HG02588 (cell line): ENCODE measurements around the gene PCSK5.

Experiments
- ATAC-seq: cut with Tn5 transposase; IDR thresholded peaks from one replicate; pipeline ENCODE4 v1.9.1; 2021; ENCODE audit warnings: mild to moderate bottlenecking, moderate library complexity; ENCODE audit not compliant: unreplicated experiment

The PCSK5 gene

GRCh38 chr9:75918909-75919308, 28.4 kb downstream of the PCSK5 start:
- no peak for ATAC-seq

GRCh38 chr9:75921391-75922127, 31.1 kb downstream of the PCSK5 start:
- ATAC-seq = no peak

GRCh38 chr9:75926385-75926784, 35.9 kb downstream of the PCSK5 start:
- ATAC-seq = no peak

- ATAC-seq = no peak
Measured at GRCh38 chr9:75927356-75927755, 36.9 kb downstream of the PCSK5 start.

GRCh38 chr9:75930190-75930589, 39.7 kb downstream of the PCSK5 start:
- ATAC-seq = no peak

- ATAC-seq = no peak
Measured at GRCh38 chr9:75930730-75931321, 40.4 kb downstream of the PCSK5 start.

- no peak for ATAC-seq
Measured at GRCh38 chr9:75933982-75934381, 43.5 kb downstream of the PCSK5 start.

- ATAC-seq = no peak
Measured at GRCh38 chr9:75935591-75935990, 45.1 kb downstream of the PCSK5 start.

- no peak for ATAC-seq
Measured at GRCh38 chr9:75937521-75938258, 47.2 kb downstream of the PCSK5 start.

GRCh38 chr9:75938946-75939345, 48.5 kb downstream of the PCSK5 start:
- ATAC-seq = no peak

- ATAC-seq = no peak
Measured at GRCh38 chr9:75939536-75940111, 49.2 kb downstream of the PCSK5 start.

GRCh38 chr9:75941066-75941465, 50.6 kb downstream of the PCSK5 start:
- no peak for ATAC-seq

- no peak for ATAC-seq
Measured at GRCh38 chr9:75941577-75942311, 51.3 kb downstream of the PCSK5 start.

GRCh38 chr9:75946766-75947165, 56.3 kb downstream of the PCSK5 start:
- no peak for ATAC-seq

GRCh38 chr9:75947233-75947632, 56.8 kb downstream of the PCSK5 start:
- no peak for ATAC-seq

- ATAC-seq = no peak
Measured at GRCh38 chr9:75950998-75951397, 60.5 kb downstream of the PCSK5 start.

- no peak for ATAC-seq
Measured at GRCh38 chr9:75953218-75953617, 62.7 kb downstream of the PCSK5 start.

GRCh38 chr9:75956161-75956560, 65.7 kb downstream of the PCSK5 start:
- no peak for ATAC-seq

- ATAC-seq = no peak
Measured at GRCh38 chr9:75957116-75957515, 66.6 kb downstream of the PCSK5 start.

GRCh38 chr9:75958226-75958625, 67.8 kb downstream of the PCSK5 start:
- ATAC-seq = no peak

- no peak for ATAC-seq
Measured at GRCh38 chr9:75960551-75960950, 70.1 kb downstream of the PCSK5 start.
